Keratinocyte (primary cell): Measurements from ENCODE around the gene SLC16A9.

Experiments used
- EZH2 ChIP-seq: IDR thresholded peaks from one replicate; pipeline ENCODE4 v1.6.1; 2012; ENCODE audit warnings: inconsistent platforms, mild to moderate bottlenecking, low read length, moderate library complexity
- TF ChIP-seq, protein P1 (sequence below), 3 experiments: IDR thresholded peaks in 1 of 3; conservative IDR thresholded peaks in 1 of 3; optimal IDR thresholded peaks in 1 of 3; 2 replicates in 2 of 3; 3 replicates in 1 of 3; pipeline versions ENCODE3 to v1.5.1; 2011; ENCODE audit warnings: low read length in 3 of 3, mild to moderate bottlenecking in 3 of 3, moderate library complexity in 2 of 3, control low read depth in 1 of 3, inconsistent platforms in 1 of 3; ENCODE audit not compliant: insufficient read depth in 2 of 3; ENCODE audit errors: extremely low read depth in 1 of 3

DNA sequence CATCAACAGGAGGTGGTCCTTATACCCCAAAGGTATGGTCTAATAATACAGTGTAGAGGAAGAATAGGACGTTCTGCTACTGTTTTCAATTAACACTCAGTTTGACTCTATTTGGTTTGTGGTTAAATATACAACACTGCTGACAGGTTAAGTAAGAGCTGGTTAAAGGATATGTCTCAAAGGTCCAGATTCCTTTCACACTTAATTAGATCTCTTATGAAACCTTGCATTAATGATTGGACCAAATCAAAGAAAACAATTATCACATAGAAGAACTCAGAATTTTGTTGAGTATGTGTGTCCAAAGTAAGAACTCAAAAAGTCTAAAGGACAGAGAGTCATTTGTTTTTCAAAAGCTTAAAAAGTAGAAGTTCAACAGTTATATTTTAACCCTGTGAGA is 25.6 kb upstream of the SLC16A9 start:
- TF ChIP-seq, protein P1, sequence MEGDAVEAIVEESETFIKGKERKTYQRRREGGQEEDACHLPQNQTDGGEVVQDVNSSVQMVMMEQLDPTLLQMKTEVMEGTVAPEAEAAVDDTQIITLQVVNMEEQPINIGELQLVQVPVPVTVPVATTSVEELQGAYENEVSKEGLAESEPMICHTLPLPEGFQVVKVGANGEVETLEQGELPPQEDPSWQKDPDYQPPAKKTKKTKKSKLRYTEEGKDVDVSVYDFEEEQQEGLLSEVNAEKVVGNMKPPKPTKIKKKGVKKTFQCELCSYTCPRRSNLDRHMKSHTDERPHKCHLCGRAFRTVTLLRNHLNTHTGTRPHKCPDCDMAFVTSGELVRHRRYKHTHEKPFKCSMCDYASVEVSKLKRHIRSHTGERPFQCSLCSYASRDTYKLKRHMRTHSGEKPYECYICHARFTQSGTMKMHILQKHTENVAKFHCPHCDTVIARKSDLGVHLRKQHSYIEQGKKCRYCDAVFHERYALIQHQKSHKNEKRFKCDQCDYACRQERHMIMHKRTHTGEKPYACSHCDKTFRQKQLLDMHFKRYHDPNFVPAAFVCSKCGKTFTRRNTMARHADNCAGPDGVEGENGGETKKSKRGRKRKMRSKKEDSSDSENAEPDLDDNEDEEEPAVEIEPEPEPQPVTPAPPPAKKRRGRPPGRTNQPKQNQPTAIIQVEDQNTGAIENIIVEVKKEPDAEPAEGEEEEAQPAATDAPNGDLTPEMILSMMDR (optimal IDR thresholded peaks at IDR 0.05 in 1 of 3, IDR thresholded peaks at IDR 0.05 in 1 of 3, conservative IDR thresholded peaks at IDR 0.05 in 1 of 3; ENCODE audit: extremely low read depth in 1 of 3, insufficient read depth in 2 of 3, low read length in 3 of 3), result no peak
- no peak for TF ChIP-seq EZH2
